Right kidney (tissue), 9 donors: ENCODE data around the gene CADM1.

ENCODE experiments used
- DNase-seq: peaks from one replicate; pipeline ENCODE4 v3.0.0-alpha.2; 2016
- long read RNA-seq, 8 donors: transcript quantifications; one replicate each; lab custom pipeline, GENCODE V29; 2026

The CADM1 gene
- long read RNA-seq, donor 1, transcript CADM1-220 (2 exons, 734 nt) = major isoform, 7 of 46 reads
- long read RNA-seq, donor 1, partial matches to known transcripts = 35 of 46 reads
- long read RNA-seq, donor 1, other reads (novel, unspliced or antisense) = 0 of 46 reads
- long read RNA-seq, donor 2, transcript CADM1-220 (2 exons, 734 nt) = major isoform, 8 of 48 reads
- long read RNA-seq, donor 2, transcript CADM1-222 (10 exons, 1,246 nt) = minor isoform, 5 of 48 reads
- long read RNA-seq, donor 2, partial matches to known transcripts = 34 of 48 reads
- long read RNA-seq, donor 2, other reads (novel, unspliced or antisense) = 0 of 48 reads
- long read RNA-seq, donor 3, transcript CADM1-220 (2 exons, 734 nt) = major isoform, 8 of 31 reads
- long read RNA-seq, donor 3, partial matches to known transcripts = 21 of 31 reads
- long read RNA-seq, donor 3, other reads (novel, unspliced or antisense) = 0 of 31 reads
- long read RNA-seq, donor 4, transcript CADM1-220 (2 exons, 734 nt) = major isoform, 8 of 61 reads
- long read RNA-seq, donor 4, partial matches to known transcripts = 51 of 61 reads
- long read RNA-seq, donor 4, other reads (novel, unspliced or antisense) = 0 of 61 reads
- long read RNA-seq, donor 5, transcript CADM1-222 (10 exons, 1,246 nt) = minor isoform, 5 of 57 reads
- long read RNA-seq, donor 5, transcript CADM1-220 (2 exons, 734 nt) = major isoform, 9 of 57 reads
- long read RNA-seq, donor 5, partial matches to known transcripts = 42 of 57 reads
- long read RNA-seq, donor 5, other reads (novel, unspliced or antisense) = 0 of 57 reads
- long read RNA-seq, donor 6, transcript CADM1-220 (2 exons, 734 nt) = major isoform, 6 of 43 reads
- long read RNA-seq, donor 6, partial matches to known transcripts = 33 of 43 reads
- long read RNA-seq, donor 6, other reads (novel, unspliced or antisense) = 0 of 43 reads
- long read RNA-seq, donor 7, transcript CADM1-222 (10 exons, 1,246 nt) = minor isoform, 6 of 107 reads
- long read RNA-seq, donor 7, transcript CADM1-220 (2 exons, 734 nt) = major isoform, 16 of 107 reads
- long read RNA-seq, donor 7, partial matches to known transcripts = 85 of 107 reads
- long read RNA-seq, donor 7, other reads (novel, unspliced or antisense) = 0 of 107 reads
- long read RNA-seq, donor 8, transcript CADM1-222 (10 exons, 1,246 nt) = minor isoform, 5 of 82 reads
- long read RNA-seq, donor 8, transcript CADM1-220 (2 exons, 734 nt) = major isoform, 6 of 82 reads
- long read RNA-seq, donor 8, partial matches to known transcripts = 71 of 82 reads
- long read RNA-seq, donor 8, other reads (novel, unspliced or antisense) = 0 of 82 reads

GRCh38 chr11:115504276-115505158 is at the start of gene CADM1:
TSS of gene CADM1 (minus strand) at chr11:115504415.
- DNase-seq = peak; percentile 93

- no peak for DNase-seq
These were observed 48.7 kb upstream of the CADM1 start for GRCh38 chr11:115552773-115553438.

- no peak for DNase-seq
These were observed 48.0 kb upstream of the CADM1 start for GRCh38 chr11:115552151-115552772.

GRCh38 chr11:115550291-115551059 is 46.3 kb upstream of the CADM1 start:
- DNase-seq = no peak

GRCh38 chr11:115548878-115549528 is 44.8 kb upstream of the CADM1 start:
- DNase-seq = no peak

DNA sequence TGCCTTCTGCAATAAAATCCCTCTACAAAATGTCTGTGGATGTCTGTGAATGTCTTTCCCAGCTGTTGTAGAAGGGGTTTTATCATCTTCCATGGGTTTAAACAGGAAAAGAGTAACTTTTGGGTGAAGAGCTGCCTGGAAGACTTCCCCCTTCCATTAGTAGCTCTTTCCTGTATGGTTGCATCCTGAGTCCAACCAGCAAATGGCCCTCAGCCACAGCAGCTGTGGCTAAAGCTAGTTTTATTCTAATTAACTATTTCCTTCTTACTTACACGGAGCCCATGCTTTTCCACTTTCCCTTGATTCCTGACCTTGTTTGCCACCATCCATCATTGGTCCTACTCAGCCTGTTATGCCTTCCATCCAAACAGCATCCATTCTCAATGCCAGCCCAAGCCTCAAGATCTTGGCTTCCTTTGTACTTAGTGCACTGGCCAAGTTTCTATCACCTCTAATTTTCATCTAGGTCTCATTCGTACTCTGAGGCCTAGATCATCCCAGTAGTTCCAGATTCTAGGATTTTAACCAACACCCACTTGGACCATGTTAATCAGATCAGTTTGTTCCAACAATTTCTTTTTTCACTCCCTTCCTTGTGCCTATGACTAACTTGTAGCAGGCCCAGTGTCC is 41.5 kb upstream of the CADM1 start:
- DNase-seq = no peak

- no peak for DNase-seq
These were observed 40.3 kb upstream of the CADM1 start for GRCh38 chr11:115544422-115544948.

GRCh38 chr11:115541518-115541917 is 37.3 kb upstream of the CADM1 start:
- no peak for DNase-seq

- no peak for DNase-seq
These were observed 35.6 kb upstream of the CADM1 start for GRCh38 chr11:115539844-115540243.

- no peak for DNase-seq
These were observed 31.6 kb upstream of the CADM1 start for GRCh38 chr11:115535781-115536180.

GRCh38 chr11:115530752-115531151 is 26.5 kb upstream of the CADM1 start:
- no peak for DNase-seq

DNA sequence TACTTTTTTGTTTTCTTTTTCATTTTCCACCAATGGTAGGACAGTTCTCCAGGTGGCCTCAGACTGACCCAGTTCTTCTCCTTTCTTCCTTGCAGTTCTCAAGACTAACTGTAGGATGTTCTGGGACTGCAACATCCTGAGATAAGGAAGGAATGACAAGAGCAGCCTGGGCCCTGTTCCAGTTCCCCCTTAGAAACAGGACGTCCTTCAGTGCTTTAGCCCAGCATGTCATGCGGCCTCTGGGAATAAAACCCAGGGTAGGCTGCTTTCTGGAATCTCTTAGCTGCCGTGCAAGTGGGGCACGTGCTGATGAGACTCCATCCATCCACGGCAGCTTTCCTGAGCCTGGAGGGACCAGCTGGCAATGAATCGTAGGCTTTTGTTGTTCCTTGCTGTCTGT is 24.0 kb upstream of the CADM1 start:
- DNase-seq = no peak

- peak; percentile 25 for DNase-seq
These were observed 23.4 kb upstream of the CADM1 start for GRCh38 chr11:115527534-115528125.

- peak; percentile 31 for DNase-seq
These were observed 21.4 kb upstream of the CADM1 start for GRCh38 chr11:115525531-115526006.

- no peak for DNase-seq
These were observed 20.4 kb upstream of the CADM1 start for GRCh38 chr11:115524572-115524971.

GRCh38 chr11:115523727-115524399 is 19.6 kb upstream of the CADM1 start:
- no peak for DNase-seq

DNA sequence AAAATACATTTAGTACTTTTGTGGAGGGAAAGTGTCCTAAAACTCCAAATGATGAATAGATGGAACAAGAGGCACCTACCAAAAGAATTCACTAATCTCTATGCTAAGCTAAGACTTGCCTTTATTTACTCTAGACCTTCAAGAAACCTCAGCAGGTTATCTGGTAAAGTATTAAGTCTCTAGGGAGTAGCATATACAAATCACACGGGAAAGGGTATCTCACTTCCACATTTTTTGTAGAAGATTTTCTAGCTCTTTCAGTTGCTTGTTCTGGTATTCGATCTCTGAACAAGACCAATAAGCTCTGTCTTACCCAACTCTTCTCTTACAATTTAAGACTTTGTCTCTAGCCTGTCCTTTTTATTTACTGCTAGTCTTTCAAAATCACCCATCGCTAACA is 18.1 kb upstream of the CADM1 start:
- DNase-seq = no peak
